GM21717 (cell line): ENCODE data around the gene AKAP6.

Source experiments
- ATAC-seq: cut with Tn5 transposase; IDR thresholded peaks from one replicate; pipeline ENCODE4 v1.9.1; 2021; ENCODE audit warnings: mild to moderate bottlenecking, moderate library complexity; ENCODE audit not compliant: unreplicated experiment

The AKAP6 gene

DNA sequence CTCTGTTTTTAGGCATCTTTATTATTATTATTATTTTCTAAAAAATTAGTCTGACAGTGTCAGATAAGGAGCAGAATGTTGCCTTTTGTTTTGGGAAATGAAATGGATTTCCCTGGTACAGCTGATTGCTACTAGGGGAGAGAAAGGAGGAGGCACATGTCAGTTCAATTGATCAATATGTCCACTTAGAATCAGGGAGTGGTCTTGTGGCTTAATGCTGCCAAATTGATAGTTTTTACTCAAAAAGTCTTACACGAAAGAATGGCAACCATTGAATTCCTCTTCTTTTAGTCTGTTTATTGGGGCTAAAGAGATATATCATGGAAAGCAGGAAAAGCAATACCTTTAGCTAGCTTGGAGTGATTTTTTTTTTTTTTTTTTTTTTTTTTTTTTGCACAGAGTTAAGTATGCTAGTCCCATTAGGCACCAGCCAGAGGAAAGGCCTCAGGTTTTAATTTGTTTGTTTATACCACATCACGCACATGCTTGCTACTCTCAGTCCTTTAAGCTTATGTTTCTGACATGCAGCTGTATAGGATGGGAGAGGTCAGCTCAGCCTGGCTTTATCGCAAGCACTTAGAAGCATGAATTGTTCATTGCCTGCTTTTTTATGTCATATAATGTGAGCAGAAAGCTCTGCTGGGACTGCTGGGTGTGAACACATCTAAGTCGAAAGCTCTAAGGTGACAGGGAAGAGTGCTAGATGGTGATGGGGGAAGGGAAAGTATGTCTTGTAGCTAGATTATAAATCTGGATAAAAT lies 1.4 kb downstream of the AKAP6 start:
- no peak for ATAC-seq

DNA sequence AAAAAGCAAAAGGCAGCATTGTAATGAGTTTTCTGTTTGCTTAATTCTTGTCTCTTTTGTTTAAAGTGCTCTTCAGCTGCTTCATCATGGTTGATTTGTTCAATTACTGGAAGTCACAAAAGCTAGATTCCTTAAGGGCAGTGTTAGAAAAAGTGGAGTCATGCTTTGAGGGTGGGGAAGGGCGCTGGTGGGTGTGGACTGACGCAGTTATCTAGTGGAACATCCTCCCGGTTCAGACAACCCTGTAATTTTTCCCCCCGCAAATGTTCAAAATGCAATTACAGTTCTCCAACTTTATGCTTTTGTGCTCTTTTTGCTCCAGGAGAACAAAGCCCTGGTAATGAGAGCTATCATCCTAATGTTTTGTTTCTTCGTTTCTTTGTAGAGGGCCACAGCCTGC lies 2.1 kb downstream of the AKAP6 start:
- no peak for ATAC-seq

- ATAC-seq: no peak
Observed at GRCh38 chr14:32332415-32333316, 3.6 kb downstream of the AKAP6 start.

GRCh38 chr14:32336702-32337101 lies 7.6 kb downstream of the AKAP6 start:
- ATAC-seq: no peak

DNA sequence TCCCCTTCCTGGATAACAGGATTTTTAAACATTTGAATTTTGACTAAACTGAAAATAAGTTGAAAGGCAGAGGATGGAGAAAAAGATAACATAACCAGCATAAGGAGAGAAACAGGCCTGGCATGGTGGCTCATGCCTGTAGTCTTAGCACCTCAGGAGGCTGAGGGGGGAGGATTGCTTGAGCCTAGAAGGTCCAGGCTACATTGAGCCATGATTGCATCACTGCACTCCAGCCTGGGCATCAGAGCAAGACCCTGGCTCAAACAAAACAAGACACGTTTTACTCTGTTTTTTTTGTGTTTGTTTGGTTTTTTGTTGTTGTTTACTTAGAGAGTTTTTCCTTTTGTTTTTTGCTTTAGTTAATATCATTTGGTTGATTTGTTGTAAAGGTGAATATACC lies 8.7 kb downstream of the AKAP6 start:
- ATAC-seq: no peak

DNA sequence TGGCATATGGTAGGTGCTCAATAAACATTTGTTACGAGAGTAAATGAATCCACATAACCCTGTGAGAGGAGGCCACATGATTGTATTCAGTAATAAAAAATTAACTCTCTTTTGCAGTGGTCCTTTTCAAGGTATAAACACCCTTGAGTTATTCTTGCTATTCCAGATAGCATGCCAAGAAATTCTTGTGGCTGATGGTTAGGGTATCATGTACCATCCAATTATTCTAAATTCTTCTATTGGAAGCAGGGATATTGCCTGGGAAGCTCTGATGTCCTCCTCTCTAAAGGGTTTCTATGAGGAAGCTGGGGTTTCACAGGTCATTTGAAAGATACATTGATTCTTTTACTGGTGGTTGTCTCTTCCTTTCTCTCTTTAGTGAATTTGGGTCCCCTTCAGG lies 10.1 kb downstream of the AKAP6 start:
- no peak for ATAC-seq

GRCh38 chr14:32341947-32342846 lies 13.1 kb downstream of the AKAP6 start:
- ATAC-seq: no peak

DNA sequence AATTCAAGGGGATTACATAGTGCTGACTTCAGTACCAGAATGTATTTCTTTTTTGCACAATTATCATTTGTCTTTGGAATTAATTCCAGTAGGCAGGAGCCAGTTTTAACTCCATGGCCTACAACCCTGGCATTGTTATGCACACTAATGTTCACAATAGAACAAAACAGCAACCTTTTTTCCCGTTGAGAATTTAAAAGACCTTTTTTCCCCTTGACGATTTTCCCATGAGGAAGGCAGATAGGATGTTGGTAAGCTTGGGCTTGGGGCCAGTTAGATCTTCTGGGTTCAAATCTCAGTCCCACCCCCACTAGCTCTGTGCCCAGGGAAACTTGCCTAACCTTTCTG lies 13.7 kb downstream of the AKAP6 start:
- no peak for ATAC-seq

GRCh38 chr14:32343926-32344430 lies 14.9 kb downstream of the AKAP6 start:
- no peak for ATAC-seq

DNA sequence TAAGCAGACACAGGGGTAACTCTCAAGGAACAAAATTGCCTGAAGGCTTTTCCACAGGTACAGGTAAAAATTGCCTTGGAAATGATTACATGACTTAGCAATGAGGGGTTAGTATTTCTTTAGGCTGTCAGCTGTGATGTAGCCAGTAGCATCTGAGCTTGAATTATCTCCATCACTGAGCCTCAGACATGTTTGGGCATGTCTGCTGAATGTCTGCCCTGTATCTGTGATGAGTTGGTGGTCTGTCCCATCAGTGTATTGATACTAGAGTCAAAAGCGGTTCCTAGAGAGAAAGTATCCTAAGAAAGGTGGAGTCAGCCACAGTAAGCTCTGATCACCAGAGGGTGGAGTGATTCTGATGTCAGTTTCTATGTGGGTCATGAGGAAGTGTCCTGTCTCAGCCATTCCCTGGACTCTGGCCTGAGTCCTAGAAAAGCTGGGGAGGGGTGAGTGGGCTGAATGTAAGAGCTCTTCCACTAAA lies 16.3 kb downstream of the AKAP6 start:
- no peak for ATAC-seq

GRCh38 chr14:32349322-32349721 lies 20.2 kb downstream of the AKAP6 start:
- no peak for ATAC-seq

GRCh38 chr14:32350020-32350419 lies 20.9 kb downstream of the AKAP6 start:
- ATAC-seq: peak; percentile 99

GRCh38 chr14:32352631-32353030 lies 23.5 kb downstream of the AKAP6 start:
- no peak for ATAC-seq

DNA sequence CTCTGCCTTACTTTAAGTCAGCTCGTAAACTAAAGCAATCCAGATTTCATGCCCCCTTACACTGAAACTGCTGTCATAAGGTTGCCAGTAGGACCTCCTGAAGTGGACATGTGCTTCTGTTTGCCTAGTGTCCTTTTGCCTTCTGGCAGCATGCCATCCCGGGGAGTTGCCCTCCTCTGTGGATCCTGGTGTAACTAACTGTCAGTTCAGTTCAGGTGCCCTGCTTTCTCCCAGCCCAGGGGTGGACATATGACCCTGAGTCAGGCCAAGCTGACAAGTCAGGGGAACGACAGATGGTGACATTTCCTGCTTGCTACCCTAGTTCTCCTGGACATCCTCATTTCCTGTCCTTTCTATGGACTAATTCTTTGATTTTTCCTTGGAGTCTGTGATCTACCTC lies 25.6 kb downstream of the AKAP6 start:
- ATAC-seq: no peak

DNA sequence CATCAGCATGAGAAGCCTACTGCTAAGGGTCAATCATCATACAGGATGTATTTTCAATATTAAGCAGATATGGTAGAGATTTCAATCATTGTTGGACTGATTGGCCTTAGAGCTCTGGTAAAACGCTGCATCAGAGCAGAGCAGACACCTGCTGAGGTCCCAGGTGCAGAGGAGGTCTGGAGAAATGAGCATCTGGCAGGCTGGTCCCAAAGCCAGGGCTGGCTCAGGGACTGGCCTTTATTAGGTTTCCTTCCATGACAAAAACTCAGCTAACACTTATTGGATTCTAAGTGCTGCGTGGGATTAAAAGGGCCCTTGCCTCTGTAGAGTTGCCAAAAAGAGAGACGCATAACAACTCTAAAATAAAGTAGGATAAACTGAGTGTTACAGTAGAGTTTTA lies 29.7 kb downstream of the AKAP6 start:
- ATAC-seq: no peak

DNA sequence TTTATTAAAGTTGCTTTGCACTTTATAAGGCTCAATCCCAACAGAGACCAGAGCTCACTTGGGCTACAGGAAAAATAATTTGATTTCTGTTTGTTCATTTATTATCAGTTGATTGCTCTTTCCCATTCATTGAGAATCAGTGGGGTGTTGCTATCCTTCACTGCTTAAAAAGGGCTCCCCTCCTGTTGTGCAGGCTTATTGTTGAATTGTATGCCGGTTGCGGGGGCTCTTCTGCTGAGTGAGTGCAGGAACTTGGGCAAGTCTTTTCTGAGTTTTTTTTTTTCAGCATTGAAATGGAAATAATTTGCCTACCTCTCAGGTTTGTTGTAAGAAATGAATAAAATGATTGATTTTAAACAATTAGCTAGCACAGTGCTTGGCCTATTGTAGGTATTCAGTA lies 32.6 kb downstream of the AKAP6 start:
- no peak for ATAC-seq

DNA sequence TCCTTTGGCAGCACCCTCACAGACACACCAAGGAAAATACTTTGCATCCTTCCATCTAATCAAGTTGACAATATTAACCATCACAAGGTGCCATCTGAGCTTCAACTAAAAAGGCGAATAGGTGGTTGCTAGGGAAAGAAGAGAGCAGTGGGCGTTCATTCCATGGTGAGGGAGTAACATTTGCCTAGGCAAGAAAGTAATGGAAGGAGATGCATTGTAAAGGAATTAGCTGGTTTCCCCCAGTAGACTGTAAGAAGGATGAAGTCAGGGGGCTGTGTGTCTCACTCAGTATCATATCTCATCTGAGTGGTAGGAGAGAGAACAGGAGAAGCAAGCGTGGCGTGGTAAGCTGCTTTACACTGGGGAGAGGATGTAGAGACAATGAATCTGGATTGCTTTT lies 34.7 kb downstream of the AKAP6 start:
- no peak for ATAC-seq

DNA sequence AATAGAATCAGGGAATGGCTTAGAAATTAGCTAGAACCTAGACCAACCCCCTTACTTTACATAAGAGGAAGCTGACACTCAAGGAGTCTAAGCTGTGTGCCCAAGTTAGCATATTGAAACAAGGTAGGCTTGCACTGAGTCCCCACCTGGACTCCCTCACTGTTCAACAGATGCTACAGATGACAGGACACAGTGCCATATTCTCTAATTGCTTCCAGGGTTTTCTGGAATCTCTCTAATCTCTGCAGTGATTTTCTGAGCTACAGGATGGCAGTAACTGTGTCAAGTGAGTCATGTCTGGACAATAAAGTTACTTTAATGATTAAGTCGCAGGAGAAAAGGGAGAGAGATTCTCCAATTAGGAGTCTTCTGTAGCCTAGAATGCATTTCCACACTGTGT lies 35.8 kb downstream of the AKAP6 start:
- ATAC-seq: no peak

GRCh38 chr14:32366256-32366879 lies 37.3 kb downstream of the AKAP6 start:
- ATAC-seq: no peak

DNA sequence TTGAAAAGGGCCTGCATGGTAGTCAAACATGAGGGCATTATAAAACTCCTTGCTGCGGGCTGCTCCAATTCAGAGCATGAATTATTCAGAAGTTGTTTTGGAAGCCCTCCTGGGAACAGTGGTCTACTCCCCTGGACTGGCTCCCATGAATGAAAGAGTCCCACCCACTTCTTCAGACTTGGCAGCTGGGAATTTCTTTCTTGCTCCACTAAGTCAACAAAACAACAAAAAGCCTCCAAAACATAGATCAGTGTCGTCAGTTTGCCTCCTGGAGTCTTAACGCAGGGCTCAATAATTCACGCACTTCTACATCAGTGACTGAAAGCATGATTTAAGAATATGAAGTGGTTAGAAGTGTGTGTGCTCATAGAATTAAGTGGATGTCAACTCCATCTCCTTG lies 37.9 kb downstream of the AKAP6 start:
- no peak for ATAC-seq
